Measurements from ENCODE around the gene VLDLR. TPM values are rescaled to one million over a fixed set of nuclear protein-coding genes. Genes with fewer than 3 reads are reported as not detected.

VLDLR gene
- total and polyA plus RNA-seq, 2 of the 8 experiments (the other 6 are each of a cell fraction or from before 2014, with no cell fraction given): 24.2 to 49.1 TPM

- TF ChIP-seq USF2 (IDR thresholded peaks at IDR 0.05; ENCODE audit: low read length) (no peak), CTCF (IDR thresholded peaks at IDR 0.05; ENCODE audit: control extremely low read depth in 1 of 3, insufficient read depth in 1 of 3, low read depth in 1 of 3, low read length in 3 of 3) (no peak), KDM4A (IDR thresholded peaks at IDR 0.05; ENCODE audit: low read depth, low read length, severe bottlenecking) (no peak), CHD2 (IDR thresholded peaks at IDR 0.05; ENCODE audit: low read length) (no peak), SP4 (IDR thresholded peaks at IDR 0.05; ENCODE audit: low read length) (no peak), JUND (IDR thresholded peaks at IDR 0.05; ENCODE audit: low read length) (no peak)
Observed at GRCh38 chr9:2691212-2691611, 69.6 kb downstream of the VLDLR start (continued).
